Kidney epithelial cell (primary cell): Measurements from ENCODE around the gene MUC5B. TPM values are rescaled to one million over a fixed set of nuclear protein-coding genes. Genes with fewer than 3 reads are reported as not detected.

ENCODE experiments used
- DNase-seq: peaks from one replicate; pipeline ENCODE4 v3.0.0-alpha.2; 2010; ENCODE audit warnings: low read depth
- H3K27me3 ChIP-seq: 2 replicates; pipeline ENCODE4 v1.6.0; 2011; ENCODE audit warnings: low read length; ENCODE audit not compliant: control insufficient read depth, insufficient read depth
- H3K36me3 ChIP-seq: 2 replicates; pipeline ENCODE4 v1.5.1; 2011; ENCODE audit warnings: low read length; ENCODE audit not compliant: control insufficient read depth, insufficient read depth
- H3K4me3 ChIP-seq: 2 replicates; pipeline ENCODE4 v1.5.1; 2011; ENCODE audit warnings: low read depth, mild to moderate bottlenecking, control low read depth, low read length
- CTCF ChIP-seq: IDR thresholded peaks from 2 replicates; pipeline ENCODE4 v1.5.1; 2011; ENCODE audit warnings: mild to moderate bottlenecking, moderate library complexity, low read length, control low read depth, inconsistent platforms; ENCODE audit not compliant: insufficient read depth, poor library complexity, severe bottlenecking
- total RNA-seq: library from RNA; depleted of rRNA; stranded (reverse); fragments of >200 nt; gene quantifications from 2 replicates; pipeline ENCODE4 v1.2.3, GENCODE V29; 2015

The MUC5B gene
- total RNA-seq, 1 donor from 2014 or later: not detected

DNA sequence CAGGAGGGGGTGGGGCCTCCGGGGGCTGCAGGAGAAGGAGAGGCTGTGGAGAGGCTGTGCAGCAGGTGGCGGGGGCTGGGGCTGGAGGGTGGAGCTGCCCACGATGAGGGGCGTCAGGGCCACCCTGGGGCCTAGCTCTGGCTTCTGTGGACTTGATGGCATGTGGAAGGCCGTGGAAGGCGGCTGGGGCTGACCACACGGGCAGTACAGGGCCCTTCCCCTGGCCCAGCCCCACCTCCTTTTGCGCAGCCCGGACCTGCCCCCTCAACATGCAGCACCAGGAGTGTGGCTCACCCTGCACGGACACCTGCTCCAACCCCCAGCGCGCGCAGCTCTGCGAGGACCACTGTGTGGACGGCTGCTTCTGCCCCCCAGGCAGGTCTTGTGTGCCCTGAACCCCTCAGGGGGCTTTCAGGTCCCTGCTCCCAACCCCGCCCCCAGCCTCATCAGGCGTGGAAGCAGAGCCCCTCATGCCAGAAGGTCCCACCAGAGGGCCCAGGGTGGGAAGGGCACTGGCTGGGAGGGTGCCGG lies 6.1 kb downstream of the MUC5B start:
- Histone ChIP-seq H3K4me3 (no peak overlapping the region), H3K27me3 (peaks cover 12% of the 10 kb centered on the region), H3K36me3 (no peaks in the 10 kb centered on the region)
- TF ChIP-seq CTCF: no peak
- no peak for DNase-seq

DNA sequence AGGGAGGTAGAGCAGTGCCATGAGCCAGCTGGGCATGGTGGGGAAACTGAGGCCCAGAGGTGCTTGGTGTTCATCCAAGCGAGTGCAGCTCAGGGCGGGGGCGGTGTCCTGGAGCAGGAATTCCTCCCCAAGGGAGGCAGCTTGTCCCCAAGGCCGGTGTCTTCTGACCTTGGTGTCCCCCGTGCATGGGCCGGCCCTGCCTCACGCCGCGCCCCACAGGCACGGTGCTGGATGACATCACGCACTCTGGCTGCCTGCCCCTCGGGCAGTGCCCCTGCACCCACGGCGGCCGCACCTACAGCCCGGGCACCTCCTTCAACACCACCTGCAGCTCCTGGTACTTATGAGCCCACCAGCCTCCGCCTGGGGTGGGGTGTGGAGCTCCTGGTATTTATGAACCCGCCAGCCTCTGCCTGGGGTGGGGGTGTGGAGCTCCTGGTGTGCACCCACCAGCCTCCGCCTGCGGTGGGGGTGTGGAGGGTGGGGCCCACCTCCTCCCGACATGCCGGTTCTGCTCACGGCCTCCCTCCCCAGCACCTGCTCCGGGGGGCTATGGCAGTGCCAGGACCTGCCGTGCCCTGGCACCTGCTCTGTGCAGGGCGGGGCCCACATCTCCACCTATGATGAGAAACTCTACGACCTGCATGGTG lies 6.7 kb downstream of the MUC5B start:
- Histone ChIP-seq H3K4me3 (no peak overlapping the region), H3K27me3 (peaks cover 12% of the 10 kb centered on the region), H3K36me3 (no peaks in the 10 kb centered on the region)
- DNase-seq: no peak
- TF ChIP-seq CTCF: no peak

DNA sequence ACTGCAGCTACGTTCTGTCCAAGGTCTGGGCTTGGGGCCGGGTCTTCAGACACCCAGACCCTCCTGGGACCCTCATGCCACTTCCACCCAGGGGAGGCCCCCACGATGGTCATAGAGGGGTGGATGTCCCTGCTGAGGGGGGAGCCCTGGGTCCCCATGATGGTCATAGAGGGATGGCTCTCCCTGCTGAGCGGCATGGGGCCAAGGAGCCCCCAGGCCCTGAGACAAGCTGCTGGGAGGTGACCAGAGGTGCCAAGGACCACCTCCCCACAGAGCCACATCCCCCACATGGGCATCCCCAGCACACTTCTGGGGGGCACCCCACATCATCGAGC lies 7.2 kb downstream of the MUC5B start:
- TF ChIP-seq CTCF: no peak
- Histone ChIP-seq H3K27me3 (peaks cover 10% of the 10 kb centered on the region), H3K4me3 (no peak overlapping the region), H3K36me3 (no peaks in the 10 kb centered on the region)
- DNase-seq: no peak

DNA sequence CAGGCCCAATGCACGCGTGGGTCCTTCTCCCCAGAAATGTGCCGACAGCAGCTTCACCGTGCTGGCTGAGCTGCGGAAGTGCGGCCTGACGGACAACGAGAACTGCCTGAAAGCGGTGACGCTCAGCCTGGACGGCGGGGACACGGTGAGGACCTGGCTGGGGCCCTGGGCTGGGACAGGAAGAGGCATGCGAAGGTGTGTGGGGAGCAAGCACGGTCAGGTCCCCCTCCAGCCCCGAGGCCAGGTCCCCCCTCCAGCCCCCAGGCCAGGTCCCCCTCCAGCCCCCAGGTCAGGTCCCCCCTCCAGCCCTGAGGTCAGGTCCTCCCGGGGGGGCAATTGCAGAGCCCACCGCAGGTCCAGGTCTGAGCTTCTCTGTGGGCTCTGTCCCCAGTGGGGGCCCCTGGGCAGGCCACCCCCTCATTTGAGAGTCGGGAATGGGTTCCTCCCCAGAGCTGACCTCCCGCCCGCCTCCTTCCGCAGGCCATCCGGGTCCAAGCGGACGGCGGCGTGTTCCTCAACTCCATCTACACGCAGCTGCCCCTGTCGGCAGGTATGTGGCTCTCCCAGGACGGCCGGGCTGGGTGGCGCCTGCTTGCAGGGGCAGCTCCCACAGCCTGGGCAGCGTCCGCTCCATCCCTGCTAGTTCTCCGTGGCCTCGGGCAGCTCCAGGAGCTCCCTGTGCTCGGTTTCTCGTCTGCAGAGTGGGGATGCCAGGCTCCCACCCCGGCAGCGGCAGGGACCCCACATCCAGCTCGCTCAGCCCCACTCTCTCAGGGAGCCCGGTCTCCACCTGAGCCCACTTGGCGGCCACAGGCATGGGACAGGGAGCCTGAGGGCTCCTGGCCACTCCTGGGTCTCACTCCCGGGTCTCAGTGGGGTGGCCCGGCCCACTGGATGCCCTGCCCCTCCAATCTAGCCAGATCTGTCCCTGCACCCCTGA lies 7.9 kb downstream of the MUC5B start:
- Histone ChIP-seq H3K36me3 (no peaks in the 10 kb centered on the region), H3K4me3 (no peak overlapping the region), H3K27me3 (peaks cover 10% of the 10 kb centered on the region)
- no peak for TF ChIP-seq CTCF
- DNase-seq: no peak

DNA sequence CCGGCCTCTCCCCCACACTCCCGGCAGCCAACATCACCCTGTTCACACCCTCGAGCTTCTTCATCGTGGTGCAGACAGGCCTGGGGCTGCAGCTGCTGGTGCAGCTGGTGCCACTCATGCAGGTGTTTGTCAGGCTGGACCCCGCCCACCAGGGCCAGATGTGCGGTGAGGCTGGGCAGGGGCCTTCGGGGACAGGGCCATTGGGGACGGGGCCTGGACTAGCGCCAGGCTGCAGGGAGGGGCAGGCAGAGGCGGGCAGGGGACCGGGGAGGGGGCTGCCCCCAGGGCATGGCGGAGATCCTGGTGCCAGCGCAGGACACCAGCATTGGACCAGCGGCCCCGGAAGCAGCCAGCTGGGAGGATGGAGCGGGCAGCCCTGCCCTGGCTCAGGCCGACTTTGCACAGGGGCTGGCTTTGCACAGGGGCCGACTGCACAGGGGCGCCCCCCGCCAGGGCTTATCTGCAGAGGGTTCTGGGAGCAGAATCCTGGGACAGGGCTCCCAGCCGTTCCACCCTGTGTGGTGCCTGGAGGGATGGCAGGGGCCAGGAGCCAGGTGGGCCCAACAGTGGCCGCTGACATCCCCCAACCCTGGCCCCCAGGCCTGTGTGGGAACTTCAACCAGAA lies 8.6 kb downstream of the MUC5B start:
- TF ChIP-seq CTCF: no peak
- Histone ChIP-seq H3K4me3 (no peak overlapping the region), H3K36me3 (no peaks in the 10 kb centered on the region), H3K27me3 (peaks cover 10% of the 10 kb centered on the region)
- no peak for DNase-seq
